ENCODE results near the gene ZNF747.
"Not testable (repeated sequence)": the region's sequence is repeated elsewhere in the genome, so short reads cannot be mapped to it uniquely, and the experiment has no call there.

The ZNF747 gene

DNA sequence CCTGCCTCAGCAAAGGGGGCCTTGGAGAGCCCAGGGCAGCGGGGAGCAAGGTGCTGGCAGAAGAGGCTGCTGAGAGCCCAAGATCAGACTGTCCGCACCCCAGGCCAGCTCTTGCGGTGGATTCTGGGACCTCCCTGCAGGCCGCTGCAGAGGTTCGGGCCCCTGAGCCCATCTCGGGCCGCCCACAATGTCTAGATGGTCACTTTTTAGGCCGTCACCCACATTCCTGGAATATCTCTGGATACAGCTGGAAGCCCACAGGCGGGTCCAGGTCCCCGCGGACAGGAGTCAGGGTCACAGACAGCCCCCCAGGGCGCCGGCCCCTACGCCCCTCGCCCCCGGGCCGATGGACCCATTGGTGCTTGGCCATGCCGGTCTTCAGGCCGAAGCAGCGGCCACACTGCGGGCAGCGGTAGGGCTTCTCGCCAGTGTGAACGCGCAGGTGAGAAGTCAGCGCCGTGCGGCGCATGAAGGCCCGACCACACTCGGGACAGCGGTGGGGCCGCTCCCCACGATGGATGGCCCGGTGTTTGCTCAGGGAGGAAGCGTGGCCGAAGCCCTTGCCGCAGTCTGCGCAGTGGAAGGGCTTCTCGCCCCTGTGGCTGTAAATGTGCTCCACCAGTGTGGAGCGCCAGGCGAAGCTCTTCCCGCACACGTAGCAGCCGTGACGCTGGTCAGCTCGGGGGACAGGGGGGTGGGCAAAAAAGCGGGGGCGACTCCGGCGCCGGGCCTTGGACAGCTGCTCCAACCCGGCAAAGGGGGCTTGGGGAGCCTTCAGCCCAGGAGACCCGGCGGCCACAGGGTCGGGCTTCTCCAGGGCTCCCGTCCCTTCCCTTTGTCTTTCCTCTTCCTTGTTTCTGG is 2.1 kb downstream of the ZNF747 start:
- DNase-seq, result no peak

GRCh38 chr16:30530163-30531037 is 4.3 kb downstream of the ZNF747 start:
- DNase-seq, result no peak

- DNase-seq, result no peak
Observed at GRCh38 chr16:30528799-30529457, 5.7 kb downstream of the ZNF747 start.

DNA sequence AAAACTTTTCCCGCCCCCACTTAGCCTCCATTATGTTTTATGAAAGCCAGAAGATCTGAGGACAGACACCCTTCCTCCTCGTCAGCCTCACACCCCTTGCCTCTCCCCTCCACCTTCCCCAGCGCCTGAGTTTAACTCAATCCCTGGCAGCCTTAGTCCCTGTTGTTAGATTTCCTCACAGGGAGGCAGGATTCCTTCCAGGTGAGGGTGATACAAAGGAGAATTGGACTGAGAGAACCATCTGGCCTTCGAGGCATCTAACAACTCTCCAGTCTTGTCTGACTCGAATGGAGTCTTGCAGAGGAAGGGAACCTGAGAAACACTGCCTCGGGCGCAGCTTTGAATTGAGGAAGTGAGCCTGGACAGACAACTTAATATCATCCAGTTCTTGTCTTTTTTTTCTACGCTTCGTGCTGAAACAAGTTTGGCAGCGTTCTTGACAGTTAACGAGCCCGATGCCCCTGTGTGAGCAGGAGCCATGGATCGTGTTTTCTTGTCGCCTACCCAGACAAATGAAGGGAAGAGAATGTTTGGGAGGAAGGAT is 7.0 kb downstream of the ZNF747 start:
- no peak for DNase-seq

- peak; percentile 99 for DNase-seq
Observed at GRCh38 chr16:30526823-30527634, 7.6 kb downstream of the ZNF747 start.

DNA sequence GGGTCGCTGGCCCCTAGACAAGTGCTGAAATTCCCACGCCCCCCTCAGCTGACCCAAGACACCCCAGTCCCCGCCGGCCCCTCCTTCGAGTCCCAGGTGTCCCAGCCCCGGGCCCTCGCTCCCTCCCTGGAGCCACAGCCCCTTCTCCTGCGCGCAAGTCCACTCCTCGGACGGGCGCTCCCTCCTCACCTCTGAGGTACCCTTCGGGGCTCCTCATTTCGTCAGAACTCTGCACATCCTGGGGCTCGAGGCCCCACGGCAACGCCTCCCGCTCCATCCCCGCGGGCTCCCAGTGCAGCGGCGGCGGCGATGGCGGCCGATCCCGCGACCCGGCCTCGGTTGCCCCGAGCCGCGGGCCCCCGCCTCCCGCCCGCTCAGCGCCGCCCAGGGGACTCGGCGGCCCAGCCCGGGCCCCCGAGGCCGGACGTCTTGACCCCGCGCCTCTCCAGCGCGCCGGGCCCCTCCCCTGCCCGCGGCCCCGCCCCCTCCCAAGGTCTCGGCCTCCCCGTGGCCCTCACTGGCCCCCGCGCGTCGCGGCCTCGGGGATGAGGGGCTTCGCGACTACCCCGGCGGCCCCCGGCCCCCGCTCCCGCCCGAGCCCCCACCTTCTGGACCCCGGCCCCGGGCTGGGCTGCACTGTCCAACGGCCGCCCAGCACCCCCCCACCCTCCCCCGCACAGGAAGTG is 8.4 kb downstream of the ZNF747 start, which contains the start of gene ZNF768:
TSS of gene ZNF768 (minus strand) at position 430 of the 686 bp plus-strand sequence. CDS start at position 277, 153 bp downstream.
- DNase-seq, result peak; percentile 58

GRCh38 chr16:30525844-30526136 is 8.9 kb downstream of the ZNF747 start:
- DNase-seq, result no peak

DNA sequence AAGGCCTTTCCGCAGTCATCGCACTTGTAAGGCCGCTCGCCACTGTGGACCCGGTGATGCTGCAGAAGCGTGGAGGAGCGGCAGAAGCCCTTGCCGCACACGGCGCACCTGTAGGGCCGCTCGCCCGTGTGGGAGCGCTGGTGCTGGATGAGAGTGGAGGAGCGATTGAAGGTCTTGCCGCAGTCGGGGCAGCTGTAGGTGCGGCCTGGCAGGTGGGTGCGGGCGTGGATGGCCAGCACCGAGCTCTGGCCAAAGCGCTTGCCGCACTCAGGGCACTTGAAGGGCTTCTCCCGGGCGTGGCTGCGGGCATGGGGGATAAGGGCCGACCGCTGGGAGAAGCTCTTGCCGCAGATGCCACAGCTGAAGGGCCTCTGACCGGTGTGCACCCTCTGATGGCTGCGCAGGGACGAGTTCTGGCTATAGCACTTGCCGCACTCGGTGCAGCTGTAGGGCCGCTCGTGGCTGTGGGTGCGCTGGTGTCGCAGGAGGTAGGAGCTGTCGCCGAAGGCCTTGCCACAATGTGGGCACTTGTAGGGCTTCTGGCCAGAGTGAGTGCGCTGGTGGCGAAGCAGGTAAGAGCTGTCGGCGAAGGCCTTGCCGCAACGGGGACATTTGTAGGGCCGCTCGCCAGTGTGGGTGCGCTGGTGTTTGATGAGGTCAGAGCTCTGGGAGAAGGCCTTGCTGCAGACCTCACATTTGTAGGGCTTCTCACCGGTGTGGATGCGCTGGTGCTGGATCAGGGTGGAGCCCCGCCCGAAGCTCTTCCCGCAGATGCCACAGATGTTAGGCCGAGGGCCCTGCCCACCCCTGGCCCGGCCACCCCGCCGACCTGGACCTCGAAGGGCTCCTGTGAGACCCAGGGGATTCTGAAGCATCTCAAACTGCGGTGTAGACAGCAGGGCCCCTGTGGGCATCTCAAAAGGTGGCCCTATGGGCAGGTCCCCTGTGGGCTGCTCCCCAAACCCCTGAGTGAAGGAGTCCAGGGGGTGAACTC is 9.8 kb downstream of the ZNF747 start:
- no peak for DNase-seq

DNA sequence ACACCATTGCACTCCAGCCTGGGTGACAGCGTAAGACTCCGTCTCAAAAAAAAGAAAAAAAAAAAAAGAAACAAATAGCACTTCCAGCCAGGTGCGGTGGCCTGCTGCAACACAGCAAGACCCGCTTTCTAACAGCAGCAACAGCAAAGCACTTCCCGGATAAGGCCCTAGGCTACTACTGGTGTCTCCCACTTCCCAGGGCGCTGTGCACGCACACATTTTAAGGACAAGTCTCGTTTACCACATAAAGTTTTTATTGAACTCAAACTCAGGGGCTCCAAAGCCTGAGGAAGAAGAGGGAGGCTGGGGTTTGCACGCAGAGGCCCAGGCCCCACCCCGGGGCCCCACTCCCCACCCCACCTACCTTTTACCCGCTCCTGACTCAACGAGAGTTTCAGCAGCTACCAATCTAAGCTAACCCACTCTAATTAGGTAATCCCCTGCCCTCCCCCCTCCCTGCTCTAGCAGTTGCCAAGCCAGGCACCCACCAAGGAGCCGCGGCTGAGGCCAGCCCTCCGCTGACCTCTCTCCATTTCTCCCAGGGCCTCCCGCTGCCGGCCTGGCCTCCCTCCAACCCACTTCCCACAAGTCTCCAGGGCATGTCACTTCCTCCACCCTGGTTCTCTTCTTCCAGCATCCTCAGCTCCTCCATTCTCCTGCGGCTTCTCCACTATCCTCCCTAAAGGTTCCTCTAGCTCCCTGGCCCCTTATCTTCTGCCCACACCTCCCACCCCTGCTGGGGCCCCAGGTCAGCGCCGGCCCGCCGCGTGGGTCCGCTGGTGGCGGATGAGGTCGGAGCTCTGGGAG is 10.7 kb downstream of the ZNF747 start:
- DNase-seq, result no peak

GRCh38 chr16:30522702-30523463 is 11.8 kb downstream of the ZNF747 start:
- not testable (repeated sequence) for DNase-seq

DNA sequence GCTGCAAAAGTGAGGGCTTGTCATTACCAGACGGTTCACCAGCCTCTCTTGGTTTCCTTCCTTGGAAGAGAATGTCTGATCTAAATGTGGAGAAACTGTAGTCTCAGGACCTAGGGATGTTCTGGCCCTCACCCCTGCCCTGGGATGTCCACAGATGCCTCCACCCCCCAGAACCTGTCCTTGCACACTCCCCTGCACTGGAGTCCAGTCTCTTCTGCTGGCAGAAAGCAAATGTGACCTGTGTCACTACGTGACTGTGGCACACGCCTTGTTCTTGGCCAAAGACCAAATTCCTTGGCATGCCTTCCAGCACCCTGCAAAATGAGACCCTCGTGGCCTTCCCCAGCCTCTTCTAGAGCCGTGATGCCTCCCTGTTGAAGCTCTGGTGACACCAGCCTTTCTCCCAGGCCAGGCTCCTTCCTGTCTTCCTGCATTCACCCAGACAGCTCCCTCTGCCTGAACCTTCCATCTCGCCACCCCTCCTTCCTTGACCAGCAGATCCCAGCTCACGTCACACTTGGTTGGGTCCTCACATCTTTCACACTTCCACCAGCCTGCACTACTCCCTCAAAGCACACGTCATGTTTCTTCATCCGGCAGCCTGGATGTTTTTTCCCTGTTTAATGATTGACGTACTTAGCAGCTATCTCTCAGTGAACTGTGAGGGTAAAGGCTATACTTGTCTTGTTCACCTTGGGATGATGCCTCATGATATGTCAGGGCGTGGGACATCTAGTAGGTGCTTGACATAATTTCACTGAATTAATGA is 12.6 kb downstream of the ZNF747 start:
- no peak for DNase-seq

- no peak for DNase-seq
Observed at GRCh38 chr16:30521476-30521872, 13.2 kb downstream of the ZNF747 start.

DNA sequence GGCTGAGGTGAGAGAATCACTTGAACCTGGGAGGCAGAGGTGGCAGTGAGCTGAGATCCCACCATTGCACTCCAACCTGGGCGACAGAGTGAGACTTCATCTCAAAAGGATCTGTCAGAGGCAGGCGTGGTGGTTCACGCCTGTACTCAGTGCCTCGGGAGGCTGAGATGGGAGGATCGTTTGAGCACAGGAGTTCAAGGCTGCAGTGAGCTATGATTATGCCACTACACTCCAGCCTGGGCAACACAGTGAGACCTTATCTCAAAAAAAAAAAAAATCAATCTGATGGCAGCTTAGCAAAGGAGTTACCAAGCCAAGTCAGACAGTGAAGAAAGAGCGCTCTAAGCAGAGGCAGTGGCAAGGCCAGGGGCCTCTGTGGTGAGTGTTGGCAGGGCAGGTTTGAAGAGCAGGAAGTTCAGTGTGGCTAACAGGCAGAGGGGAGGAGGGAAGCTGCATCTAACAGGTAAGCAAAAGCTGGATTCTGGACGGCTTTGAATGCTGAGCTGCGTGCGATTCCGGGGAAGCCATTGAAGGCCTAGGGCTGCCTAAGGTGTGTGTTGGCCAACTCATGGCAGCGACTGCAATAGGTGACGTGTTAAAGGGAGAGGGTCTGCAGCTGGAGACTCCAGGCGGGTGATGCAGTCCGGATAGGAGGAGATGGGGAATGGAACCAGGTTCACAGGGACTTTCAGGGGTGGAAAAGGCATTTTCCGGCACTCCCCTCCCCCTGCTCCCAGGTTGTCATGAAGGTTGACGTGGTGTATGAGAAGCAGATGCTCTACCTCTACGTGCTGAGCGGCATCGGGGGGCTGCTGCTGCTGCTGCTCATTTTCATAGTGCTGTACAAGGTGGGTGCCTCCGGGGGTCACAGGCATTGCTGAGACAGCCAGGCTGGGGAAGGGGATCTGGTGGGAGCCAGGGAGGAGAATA is 15.3 kb downstream of the ZNF747 start:
- no peak for DNase-seq

DNA sequence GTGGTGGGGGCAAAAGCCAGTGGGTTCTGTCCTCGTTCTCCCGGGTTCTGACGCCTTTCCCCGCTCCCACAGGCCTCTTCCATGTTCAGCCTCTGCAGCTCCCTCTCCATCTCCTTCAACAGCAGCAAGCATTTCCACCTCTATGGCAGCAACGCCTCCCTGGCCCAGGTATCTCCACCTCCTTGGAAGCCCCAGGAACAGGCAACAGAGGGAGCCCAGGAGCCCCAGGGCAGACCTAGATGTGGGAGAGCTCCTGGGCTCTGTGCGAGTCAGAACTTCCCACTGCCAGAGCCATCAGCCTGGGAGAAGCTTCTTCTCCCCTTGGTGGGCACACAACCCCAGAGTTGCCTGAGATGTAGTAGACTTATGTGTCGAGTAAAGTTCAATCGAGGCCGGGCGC is 16.1 kb downstream of the ZNF747 start:
- DNase-seq, result no peak

DNA sequence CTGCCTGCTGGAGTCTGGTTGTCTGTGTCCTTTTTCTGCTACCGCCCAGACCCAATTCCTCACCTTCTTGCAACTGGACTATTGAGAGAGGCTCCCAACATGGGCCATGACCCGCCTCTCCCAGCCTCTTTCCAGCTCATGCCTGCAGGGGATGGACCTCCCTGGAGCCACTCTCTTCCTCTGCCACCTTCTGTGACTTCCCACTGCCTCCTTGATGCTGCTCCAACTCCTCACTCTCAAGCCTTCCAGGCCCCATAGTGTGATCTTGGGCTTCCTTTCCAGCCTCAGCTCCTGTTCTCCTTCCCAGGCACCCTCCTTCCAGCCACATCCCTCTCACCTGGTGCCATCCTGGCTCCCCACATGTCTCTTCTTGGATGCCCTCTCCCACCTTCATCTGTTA is 19.4 kb downstream of the ZNF747 start:
- DNase-seq, result no peak

DNA sequence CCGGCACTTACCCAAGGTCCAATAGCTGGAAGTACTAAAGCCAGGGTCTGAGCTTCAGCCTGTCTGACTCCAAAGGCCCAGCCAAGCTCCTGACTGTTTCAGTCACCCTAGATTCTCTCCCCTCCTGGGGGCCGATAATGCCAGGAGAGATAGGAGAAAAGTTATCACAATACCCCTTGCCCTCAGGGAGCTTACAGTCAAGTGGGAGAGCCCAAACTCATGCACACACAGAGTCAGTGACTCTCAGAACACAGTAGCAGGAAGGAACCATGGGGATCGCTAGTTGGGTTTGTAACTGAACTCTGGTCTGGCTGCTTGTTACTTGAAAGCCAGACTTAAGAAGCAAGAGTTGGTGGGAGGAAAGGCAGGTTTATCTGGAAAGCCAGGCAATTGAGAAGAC is 23.1 kb downstream of the ZNF747 start:
- DNase-seq, result no peak
